Nephron (organoid): ENCODE data around the gene DMTF1.

Source experiments
- H3K27ac Mint-ChIP-seq, 3 experiments: 2 replicates each; pipeline ENCODE4 v1.8.0; 2020; ENCODE audit warnings: mixed read lengths in 3 of 3, mild to moderate bottlenecking in 2 of 3, moderate library complexity in 1 of 3
- H3K27me3 Mint-ChIP-seq: 2 replicates; pipeline ENCODE4 v1.8.0; 2021; ENCODE audit warnings: low read depth, mild to moderate bottlenecking, moderate library complexity, mixed read lengths
- H3K36me3 Mint-ChIP-seq: 2 replicates; pipeline ENCODE4 v1.8.0; 2020; ENCODE audit warnings: low read depth, mixed read lengths
- H3K4me1 Mint-ChIP-seq: 2 replicates; pipeline ENCODE4 v1.8.0; 2020; ENCODE audit warnings: mixed read lengths
- H3K4me3 Mint-ChIP-seq, 3 experiments: 2 replicates each; pipeline ENCODE4 v1.8.0; 2020; ENCODE audit warnings: mild to moderate bottlenecking in 3 of 3, mixed read lengths in 3 of 3, moderate library complexity in 2 of 3
- H3K9me3 Mint-ChIP-seq: 2 replicates; pipeline ENCODE4 v1.8.0; 2020; ENCODE audit warnings: mixed read lengths
- TF ChIP-seq, protein P1 (sequence below), 3 experiments: fragments of 200-600 bp; sonication (generic); IDR thresholded peaks; one replicate each; pipeline ENCODE4 v1.5.0; 2021; ENCODE audit warnings: antibody characterized with exemption in 3 of 3; ENCODE audit not compliant: unreplicated experiment in 3 of 3

The DMTF1 gene

DNA sequence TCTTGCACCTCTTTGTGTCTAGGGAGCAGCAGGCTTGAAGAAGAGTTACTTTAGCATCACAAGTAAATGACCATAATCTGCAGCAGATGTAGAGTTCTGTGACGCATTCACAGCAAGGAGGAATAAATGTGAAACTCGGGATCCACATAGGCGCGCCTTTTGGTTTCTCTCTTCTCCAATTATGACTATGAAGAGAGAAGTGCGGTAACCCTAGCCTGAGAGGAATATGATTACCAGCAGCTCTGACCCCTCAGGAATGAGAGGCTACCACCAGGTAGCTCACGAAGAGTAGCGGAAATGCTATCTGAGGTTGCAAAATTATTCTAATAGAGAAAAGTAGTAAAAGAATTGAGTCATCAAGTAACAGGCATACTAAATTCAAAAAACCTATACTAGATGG, 25.2 kb upstream of the DMTF1 start:
- H3K4me1 Mint-ChIP-seq = no peaks in the 10 kb centered on the region
- no peaks in the 10 kb centered on the region for H3K9me3 Mint-ChIP-seq
- H3K36me3 Mint-ChIP-seq = no peaks in the 10 kb centered on the region
- no peak overlapping the region for H3K4me3 Mint-ChIP-seq
- TF ChIP-seq, protein P1, sequence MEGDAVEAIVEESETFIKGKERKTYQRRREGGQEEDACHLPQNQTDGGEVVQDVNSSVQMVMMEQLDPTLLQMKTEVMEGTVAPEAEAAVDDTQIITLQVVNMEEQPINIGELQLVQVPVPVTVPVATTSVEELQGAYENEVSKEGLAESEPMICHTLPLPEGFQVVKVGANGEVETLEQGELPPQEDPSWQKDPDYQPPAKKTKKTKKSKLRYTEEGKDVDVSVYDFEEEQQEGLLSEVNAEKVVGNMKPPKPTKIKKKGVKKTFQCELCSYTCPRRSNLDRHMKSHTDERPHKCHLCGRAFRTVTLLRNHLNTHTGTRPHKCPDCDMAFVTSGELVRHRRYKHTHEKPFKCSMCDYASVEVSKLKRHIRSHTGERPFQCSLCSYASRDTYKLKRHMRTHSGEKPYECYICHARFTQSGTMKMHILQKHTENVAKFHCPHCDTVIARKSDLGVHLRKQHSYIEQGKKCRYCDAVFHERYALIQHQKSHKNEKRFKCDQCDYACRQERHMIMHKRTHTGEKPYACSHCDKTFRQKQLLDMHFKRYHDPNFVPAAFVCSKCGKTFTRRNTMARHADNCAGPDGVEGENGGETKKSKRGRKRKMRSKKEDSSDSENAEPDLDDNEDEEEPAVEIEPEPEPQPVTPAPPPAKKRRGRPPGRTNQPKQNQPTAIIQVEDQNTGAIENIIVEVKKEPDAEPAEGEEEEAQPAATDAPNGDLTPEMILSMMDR (IDR thresholded peaks at IDR 0.05; ENCODE audit: unreplicated experiment in 3 of 3) = no peak
- no peaks in the 10 kb centered on the region for H3K27me3 Mint-ChIP-seq
- no peak overlapping the region for H3K27ac Mint-ChIP-seq

DNA sequence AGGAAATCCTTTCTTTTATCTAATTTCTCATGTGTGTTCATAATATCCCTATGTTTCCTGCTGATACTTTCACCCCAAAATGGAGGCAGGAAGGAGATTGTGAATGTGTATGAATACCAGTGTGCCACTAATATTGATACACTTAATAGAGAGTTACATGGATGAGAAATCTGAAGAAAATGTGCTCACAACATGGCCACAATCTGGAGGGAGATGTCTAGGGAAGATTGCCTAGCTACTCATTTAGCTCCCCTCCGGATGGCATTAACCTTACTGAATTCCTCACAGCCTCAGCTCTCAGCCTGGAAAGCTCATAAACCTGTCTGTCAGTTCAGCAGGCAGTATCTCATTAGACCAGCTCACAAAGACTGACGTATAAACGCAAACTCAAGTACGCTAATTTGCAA, 23.4 kb upstream of the DMTF1 start:
- H3K4me3 Mint-ChIP-seq = no peak overlapping the region
- no peaks in the 10 kb centered on the region for H3K27me3 Mint-ChIP-seq
- no peaks in the 10 kb centered on the region for H3K9me3 Mint-ChIP-seq
- no peaks in the 10 kb centered on the region for H3K4me1 Mint-ChIP-seq
- H3K27ac Mint-ChIP-seq = peak overlapping the region in 1 of 3 experiments; percentile 56
- TF ChIP-seq, protein P1 (IDR thresholded peaks at IDR 0.05; ENCODE audit: unreplicated experiment in 3 of 3) = no peak
- no peaks in the 10 kb centered on the region for H3K36me3 Mint-ChIP-seq

DNA sequence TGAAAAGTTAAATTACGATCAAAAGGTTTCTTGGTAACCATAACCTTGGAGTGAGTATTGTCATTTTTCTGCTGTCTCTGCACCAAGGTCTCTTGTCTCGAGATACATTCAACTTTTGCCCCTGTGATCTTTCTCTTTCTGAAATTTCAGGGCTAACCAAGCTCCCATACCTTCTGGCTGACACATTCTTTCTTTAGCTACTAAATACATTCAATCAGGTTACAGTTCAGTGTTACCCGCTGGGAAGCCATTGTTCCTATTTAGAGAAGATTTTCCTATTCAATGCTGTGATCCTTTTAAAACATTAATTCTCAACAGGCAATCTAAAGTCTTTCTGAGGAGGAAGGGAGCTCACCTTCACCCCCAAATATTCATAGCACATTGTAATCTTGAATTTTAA, 22.9 kb upstream of the DMTF1 start:
- Mint-ChIP-seq H3K27me3 (no peaks in the 10 kb centered on the region), H3K36me3 (no peaks in the 10 kb centered on the region), H3K9me3 (no peaks in the 10 kb centered on the region), H3K4me3 (no peak overlapping the region), H3K27ac (peak overlapping the region in 1 of 3 experiments; percentile 56), H3K4me1 (no peaks in the 10 kb centered on the region)
- TF ChIP-seq, protein P1 (IDR thresholded peaks at IDR 0.05; ENCODE audit: unreplicated experiment in 3 of 3) = no peak

DNA sequence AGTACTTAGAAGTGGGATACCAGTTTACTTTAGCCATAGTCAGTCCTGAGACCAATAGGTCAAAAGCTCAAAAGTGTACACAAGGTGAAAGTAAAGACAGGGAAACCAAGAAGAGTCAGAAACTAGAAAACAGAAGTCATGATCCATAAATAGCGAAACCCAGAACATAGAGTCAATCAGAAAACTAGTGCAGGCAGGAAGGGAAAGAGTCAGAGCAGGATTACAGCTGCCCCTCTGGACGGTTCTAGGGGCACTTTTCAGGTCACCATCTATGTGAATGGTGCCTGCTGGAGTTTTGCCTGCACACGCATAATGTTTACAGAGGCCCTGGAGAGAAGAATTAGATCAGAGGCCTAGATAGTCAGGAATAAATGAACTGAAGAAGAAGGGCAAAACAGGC, 22.4 kb upstream of the DMTF1 start:
- Mint-ChIP-seq H3K27ac (peak overlapping the region in 1 of 3 experiments; percentile 56), H3K27me3 (no peaks in the 10 kb centered on the region), H3K36me3 (no peaks in the 10 kb centered on the region), H3K4me3 (no peak overlapping the region), H3K9me3 (no peaks in the 10 kb centered on the region), H3K4me1 (no peaks in the 10 kb centered on the region)
- TF ChIP-seq, protein P1 (IDR thresholded peaks at IDR 0.05; ENCODE audit: unreplicated experiment in 3 of 3) = no peak

DNA sequence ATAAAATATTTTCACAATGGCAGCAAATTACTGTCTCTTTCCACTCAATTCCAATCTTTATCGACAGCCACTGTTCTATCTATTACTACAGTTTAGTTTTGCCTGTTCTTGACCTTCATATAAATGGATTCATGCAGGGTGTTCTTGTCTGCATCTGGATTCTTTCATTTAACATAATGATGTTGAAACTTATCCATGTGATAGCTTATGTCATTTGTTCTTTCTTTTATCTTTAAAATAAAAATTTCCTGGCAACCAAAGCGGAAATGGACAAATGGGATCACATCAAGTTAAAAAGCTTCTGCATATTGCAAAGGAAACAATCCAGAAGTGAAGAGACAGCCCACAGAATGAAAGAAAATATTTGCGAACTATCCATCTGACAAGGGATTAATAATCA, 20.5 kb upstream of the DMTF1 start:
- Mint-ChIP-seq H3K4me3 (no peak overlapping the region), H3K4me1 (no peaks in the 10 kb centered on the region), H3K27me3 (no peaks in the 10 kb centered on the region), H3K36me3 (no peaks in the 10 kb centered on the region), H3K27ac (no peak overlapping the region), H3K9me3 (no peaks in the 10 kb centered on the region)
- TF ChIP-seq, protein P1 (IDR thresholded peaks at IDR 0.05; ENCODE audit: unreplicated experiment in 3 of 3) = no peak

DNA sequence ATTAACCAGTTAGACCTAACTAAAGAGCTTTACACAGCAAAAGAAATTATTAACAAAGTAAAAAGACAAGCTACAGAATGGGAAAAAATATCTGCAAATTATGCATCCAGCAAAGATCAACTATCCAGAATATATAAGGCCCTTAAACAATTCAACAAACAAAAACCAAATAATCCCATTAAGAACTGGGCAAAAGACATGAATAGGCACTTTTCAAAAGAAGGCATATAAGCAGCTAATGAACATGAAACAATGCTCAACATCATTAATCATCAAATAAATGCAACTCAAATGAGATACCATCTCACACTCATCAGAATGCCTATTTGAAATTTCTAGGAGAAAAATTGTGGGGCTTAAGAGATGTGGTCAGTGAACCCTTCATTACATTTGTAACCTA, 15.0 kb upstream of the DMTF1 start:
- TF ChIP-seq, protein P1 (IDR thresholded peaks at IDR 0.05; ENCODE audit: unreplicated experiment in 3 of 3) = no peak
- no peak overlapping the region for H3K4me3 Mint-ChIP-seq
- H3K27me3 Mint-ChIP-seq = no peaks in the 10 kb centered on the region
- no peaks in the 10 kb centered on the region for H3K4me1 Mint-ChIP-seq
- H3K27ac Mint-ChIP-seq = no peak overlapping the region
- H3K9me3 Mint-ChIP-seq = no peaks in the 10 kb centered on the region
- no peaks in the 10 kb centered on the region for H3K36me3 Mint-ChIP-seq
